GM19463 (cell line): ENCODE results near the gene TMC5.
"Not testable (repeated sequence)": the region's sequence is repeated elsewhere in the genome, so short reads cannot be mapped to it uniquely, and the experiment has no call there.

Experiments used
- ATAC-seq: cut with Tn5 transposase; IDR thresholded peaks from one replicate; pipeline ENCODE4 v1.9.1; 2021; ENCODE audit warnings: mild to moderate bottlenecking, moderate library complexity; ENCODE audit not compliant: unreplicated experiment

The TMC5 gene, protein sequence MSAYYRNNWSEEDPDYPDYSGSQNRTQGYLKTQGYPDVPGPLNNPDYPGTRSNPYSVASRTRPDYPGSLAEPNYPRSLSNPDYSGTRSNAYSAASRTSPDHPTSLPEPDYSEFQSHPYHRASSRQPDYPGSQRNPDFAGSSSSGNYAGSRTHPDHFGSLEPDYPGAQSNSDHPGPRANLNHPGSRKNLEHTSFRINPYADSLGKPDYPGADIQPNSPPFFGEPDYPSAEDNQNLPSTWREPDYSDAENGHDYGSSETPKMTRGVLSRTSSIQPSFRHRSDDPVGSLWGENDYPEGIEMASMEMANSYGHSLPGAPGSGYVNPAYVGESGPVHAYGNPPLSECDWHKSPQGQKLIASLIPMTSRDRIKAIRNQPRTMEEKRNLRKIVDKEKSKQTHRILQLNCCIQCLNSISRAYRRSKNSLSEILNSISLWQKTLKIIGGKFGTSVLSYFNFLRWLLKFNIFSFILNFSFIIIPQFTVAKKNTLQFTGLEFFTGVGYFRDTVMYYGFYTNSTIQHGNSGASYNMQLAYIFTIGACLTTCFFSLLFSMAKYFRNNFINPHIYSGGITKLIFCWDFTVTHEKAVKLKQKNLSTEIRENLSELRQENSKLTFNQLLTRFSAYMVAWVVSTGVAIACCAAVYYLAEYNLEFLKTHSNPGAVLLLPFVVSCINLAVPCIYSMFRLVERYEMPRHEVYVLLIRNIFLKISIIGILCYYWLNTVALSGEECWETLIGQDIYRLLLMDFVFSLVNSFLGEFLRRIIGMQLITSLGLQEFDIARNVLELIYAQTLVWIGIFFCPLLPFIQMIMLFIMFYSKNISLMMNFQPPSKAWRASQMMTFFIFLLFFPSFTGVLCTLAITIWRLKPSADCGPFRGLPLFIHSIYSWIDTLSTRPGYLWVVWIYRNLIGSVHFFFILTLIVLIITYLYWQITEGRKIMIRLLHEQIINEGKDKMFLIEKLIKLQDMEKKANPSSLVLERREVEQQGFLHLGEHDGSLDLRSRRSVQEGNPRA

DNA sequence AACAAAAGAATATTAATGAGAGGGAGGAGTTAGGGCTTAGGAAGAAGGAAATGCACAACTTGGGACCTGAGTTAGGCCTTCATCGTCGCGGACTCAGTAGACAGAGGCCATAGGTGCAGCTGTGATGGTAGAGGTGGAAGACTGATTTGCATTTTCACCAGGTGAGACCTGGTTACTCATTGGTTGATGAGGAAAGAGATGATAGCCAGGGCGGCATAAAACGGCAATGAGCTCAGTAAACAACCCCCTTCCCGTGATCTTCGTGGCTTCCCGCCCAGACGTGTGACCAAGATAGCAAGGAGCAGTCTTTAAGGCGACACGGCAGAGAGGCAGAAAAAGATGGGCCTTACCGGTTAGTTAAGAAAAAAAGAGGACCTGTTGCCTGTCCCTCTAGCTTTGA is at the start of gene TMC5:
Gene TMC5, plus strand, starts transcription at position 244 of the 400 bp plus-strand sequence. CDS start 22,156 bp downstream, outside the sequence.
- no peak for ATAC-seq

DNA sequence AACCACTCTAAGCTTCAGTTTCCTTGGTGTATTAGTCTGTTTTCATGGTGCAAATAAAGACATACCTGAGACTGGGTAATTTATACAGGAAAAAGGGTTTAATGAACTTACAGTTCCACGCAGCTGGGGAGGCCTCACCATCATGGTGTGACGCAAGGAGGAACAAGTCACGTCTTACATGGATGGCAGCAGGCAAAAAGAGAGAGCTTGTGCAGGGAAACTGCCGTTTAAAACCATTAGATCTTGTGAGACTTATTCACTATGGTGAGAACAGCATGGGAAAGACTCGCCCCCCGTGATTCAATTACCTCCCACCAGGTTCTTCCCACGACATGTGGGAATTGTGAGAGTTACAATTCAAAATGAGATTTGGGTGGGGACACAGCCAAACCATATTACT is 45.1 kb upstream of the TMC5 start:
- ATAC-seq: not testable (repeated sequence)

DNA sequence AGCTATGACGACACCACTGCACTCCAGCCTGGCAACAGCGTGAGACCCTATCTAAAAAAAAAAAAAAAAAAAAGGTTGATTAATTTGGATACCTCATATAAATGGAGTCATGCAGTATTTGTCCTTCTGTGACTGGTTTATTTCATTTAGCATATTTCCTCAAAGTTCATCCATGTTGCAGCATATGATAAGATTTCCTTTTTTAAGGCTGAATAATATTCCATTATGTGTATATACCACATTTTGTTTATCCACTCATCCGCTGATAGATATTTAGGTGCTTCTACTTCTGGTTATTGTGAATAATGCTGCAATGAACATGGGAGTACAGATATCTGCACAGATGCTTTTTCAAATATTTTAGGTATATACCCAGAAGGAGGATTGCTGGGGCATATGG is 43.3 kb upstream of the TMC5 start:
- no peak for ATAC-seq

DNA sequence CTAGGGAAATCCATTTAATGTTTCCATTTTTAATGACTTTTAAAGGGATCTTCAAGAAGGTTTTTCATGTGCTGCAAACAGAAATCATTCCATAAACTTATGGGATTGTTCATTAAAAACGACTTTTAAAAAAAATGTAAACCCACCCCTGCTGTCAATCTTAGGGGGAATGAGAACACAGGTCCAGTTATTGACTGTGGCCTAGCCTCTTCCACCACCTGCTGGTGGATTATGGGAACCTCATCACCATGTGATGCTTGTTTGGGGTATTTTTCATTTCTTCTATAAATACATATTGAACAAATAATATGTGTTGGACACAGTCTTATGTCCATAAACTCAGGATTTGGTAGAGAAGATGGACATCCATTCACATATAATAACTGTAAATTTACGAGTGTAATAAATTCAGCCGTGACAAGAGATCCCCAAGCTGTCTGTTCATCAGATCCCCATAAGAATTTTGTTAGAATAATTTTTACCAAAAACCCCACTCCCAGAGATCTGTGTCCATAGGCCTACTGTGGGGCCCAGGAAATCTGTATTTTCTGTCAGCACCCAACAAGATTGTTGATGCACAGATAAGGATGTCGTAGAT is 42.0 kb upstream of the TMC5 start:
- ATAC-seq: no peak

DNA sequence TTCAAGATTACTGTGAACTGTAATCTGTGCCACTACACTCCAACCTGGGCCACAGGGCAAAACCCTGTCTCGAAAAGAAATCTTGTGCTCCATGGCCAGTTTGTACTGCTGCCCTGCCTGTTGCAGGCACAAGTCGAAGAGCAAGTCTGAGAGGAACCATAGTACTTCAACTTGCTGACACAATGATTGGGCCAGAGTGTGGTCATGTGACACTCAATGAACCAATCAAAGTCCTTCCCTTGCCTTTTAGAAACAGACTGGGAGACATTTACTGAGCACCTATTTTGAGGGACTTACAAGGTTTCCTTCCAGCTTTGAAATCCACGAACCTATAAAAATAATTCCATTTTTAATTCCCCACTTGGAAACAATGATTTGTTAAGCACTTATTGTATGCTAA is 39.8 kb upstream of the TMC5 start:
- ATAC-seq: no peak

DNA sequence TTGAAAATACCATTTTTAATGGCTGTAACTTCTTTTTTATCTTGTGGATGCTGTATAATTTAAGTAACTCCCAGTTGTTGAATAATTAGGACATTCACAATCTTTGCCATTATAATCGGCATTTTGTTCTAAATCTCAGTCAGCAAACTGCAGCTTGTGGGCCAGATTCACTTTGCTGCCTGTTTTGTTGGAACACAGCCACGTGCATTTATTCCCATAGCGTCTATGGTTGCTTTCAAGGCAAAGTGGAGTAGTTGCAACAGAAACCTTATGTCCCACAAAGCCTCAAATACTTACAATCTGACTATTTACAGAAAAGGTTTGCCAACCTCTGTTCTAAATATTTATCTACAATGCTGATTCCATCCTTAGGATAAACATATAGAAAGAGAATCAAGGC is 39.2 kb upstream of the TMC5 start:
- no peak for ATAC-seq

DNA sequence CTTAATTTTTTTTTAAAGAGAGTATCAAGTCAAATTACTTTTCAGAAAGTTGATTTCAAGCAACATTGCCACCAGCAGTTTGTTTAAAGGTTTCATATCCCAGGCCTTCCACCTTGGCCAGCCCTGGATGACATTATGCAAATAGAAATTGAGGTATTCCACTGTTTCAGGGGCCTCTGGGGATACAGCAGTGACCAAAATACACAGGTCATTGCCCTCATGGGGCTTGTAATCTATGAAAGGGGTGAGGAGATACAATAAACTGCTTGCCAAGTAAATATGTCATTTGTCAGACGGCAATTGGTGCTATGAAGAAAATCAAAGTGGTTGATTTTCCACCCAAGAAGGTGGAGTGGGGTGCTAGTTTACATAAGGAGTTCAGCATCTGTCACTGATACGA is 37.8 kb upstream of the TMC5 start:
- no peak for ATAC-seq

DNA sequence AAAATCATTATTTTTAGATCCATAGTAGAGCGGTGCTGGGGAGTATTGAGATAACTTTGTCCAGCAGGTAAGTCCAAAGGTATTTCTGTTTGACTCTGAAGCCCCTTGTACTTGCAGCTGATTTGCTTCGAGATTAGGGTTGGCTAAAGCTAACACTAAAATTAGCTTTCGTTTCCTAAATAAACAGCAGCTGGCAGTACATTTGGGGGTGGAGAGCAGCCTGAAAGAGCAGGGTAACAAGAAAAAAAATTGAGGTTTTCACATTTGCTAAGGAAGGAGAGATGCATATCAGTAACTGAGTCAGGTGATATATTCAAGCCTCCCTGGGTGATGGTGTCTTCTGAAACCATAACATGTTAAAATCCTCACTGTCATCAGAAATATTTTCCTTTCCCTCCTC is 37.4 kb upstream of the TMC5 start:
- ATAC-seq: no peak

DNA sequence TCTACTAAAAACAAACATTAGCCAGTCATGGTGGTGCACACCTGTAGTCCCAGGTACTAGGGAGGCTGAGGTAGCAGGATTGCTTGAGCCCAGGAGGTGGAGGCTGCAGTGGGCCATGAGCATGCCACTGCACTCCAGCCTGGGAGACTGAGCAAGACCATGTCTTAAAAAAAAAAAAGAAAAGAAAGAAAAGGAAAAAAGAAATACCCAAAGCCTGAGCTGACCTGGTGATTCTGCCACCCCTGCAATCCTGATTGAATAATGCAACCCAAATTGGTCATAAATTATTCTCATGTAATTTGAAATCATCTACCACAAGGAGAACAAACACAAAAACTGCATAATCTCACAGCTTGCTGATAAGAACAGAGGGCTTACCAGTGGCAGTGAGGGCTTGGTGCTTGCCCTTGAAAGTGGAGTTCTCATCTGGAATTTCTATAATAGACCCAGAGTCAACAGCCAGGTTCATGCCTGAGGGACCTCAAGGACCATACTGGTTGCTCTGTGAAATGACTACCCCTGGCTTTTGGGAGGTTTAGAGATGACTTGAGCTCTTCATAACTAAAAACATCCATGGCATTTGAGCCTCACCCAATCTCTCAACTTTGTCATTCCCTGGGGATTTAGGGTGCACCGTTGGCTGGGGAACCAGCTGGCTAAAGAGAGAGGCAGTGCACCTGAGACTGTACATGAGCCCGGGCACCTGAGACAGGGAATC is 35.4 kb upstream of the TMC5 start:
- no peak for ATAC-seq

DNA sequence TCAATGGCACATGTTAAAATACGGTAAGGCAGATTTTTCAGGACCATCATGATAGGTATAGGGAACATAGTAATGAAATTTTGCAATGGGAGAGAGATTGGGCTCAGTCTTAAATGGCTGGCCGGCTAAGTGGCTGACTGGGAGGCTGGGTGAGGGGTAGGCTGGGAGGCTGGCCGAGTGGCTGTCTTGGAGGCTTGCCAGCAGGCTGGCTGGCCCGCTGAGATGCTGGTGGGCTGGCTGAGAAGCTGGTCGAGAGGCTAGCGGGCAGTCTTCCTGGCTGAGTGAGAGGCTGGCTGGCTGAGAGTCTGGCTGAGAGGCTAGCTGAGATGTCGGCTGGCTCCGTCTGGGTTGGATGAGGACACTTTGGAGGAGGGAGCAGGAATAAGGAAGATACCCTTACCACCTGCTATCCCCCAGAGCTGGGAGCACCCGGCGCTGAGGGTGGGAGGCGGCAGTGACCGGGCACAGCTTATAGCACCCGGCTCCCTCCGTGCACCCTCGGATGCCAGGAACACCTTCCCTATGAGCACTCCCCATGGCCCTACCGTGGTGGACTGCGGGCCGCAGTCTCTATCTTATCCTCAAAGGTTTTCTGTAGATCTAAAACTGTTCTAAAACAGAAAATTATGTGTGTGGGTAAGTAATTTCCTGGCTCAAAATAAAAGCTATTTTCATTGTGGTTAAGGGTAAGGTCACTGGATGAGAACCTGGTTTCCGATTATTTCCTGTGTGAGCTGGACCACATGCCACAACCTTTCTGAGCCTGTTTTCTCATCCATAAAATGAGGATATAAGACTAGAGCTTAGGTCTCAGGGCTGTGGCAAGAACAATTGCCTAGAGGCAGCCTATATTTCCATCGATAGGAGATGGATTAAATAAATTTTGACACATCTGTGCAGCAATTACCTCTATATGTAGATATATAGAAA is 34.5 kb upstream of the TMC5 start:
- no peak for ATAC-seq

DNA sequence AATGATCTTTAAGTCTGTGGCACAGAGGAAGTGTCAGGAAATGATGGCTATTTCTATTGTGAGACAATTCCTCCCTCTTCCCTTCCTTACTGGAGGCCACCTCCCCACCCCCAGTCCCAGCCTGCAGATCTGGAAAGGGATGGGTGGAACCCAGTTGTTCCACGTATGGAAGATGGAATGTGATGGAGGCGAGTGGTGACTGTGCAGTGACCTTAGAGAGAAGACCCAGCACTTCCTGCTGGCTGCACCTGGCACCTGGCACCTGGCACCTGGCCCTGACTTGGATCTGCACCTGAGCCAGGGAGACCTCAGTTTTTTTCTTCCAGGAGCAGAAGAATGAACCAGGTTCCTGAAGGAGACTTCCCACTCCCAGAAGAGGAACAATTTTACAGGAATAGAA is 33.0 kb upstream of the TMC5 start:
- no peak for ATAC-seq

DNA sequence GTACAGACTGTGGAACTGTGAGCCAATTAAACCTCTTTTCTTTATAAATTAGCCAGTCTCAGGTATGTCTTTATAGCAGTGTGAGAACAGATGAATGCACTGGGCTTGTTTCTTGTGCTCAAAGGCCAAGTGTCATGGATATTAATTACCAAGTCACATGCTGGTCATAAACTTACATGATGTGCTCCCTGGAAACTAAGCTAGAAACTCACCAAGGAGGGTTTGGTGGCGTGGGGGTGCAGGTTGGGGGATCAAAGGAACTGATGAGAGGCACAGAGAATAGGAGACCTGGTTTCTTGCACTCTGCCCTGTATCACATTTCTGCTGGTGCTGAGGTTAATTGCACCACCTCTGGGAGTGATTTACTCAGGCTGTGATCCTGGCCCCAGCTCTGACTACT is 31.2 kb upstream of the TMC5 start:
- no peak for ATAC-seq

DNA sequence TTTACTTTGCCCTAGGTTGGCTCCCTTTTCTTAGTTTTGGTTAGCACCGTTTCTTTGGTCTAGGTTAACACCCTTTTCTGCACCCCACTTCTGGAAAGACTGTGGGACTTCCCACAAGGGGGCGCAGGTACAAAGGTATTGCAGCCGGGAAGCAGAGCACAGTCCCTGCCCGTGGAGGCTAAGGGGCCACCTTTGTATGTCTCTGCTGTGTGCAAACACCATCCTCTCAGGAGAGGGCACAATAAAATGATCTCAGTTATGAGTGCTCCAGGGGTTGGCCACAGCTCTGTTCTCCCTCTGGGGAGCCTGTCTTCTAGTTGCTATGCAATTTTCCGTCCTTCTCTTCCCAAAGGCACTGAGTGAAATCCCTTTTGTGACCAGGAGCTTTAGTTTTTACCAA is 28.4 kb upstream of the TMC5 start:
- ATAC-seq: no peak

DNA sequence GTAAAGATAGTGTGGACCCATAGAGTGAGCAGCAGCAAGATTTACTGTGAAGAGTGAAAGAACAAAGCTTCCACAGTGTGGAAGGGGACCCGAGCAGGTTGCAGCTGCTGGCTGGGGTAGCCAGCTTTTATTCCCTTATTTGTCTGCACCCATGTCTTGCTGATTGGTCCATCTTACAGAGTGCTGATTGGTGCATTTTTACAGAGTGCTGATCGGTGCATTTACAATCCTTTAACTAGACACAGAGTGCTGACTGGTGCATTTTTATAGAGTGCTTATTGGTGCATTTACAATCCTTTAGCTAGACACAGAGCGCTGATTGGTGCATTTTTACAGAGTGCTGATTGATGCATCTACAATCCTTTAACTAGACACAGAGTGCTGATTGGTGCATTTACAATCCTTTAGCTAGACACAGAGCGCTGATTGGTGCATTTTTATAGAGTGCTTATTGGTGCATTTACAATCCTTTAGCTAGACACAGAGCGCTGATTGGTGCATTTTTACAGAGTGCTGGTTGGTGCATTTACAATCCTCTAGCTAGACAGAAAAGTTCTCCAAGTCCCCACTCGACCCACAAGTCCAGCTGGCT is 26.4 kb upstream of the TMC5 start:
- not testable (repeated sequence) for ATAC-seq

DNA sequence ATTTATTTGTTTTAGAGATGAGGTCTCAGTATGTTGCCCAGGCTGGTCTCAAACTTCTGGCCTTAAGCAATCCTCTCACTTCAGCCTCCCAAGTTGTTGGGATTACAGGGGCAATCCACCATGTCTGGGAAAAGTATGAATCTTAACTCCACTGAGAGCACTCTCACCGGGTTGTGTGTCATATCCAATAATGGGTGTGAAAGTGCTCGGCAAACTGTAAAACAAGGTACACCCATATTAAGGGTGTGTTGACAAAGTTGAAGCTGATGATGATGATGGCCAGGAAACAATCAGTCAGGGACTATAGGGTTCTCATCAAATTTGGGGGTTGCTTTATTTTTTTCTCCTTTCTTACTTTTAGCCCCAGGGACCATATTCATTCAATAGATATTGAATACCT is 25.3 kb upstream of the TMC5 start:
- no peak for ATAC-seq

DNA sequence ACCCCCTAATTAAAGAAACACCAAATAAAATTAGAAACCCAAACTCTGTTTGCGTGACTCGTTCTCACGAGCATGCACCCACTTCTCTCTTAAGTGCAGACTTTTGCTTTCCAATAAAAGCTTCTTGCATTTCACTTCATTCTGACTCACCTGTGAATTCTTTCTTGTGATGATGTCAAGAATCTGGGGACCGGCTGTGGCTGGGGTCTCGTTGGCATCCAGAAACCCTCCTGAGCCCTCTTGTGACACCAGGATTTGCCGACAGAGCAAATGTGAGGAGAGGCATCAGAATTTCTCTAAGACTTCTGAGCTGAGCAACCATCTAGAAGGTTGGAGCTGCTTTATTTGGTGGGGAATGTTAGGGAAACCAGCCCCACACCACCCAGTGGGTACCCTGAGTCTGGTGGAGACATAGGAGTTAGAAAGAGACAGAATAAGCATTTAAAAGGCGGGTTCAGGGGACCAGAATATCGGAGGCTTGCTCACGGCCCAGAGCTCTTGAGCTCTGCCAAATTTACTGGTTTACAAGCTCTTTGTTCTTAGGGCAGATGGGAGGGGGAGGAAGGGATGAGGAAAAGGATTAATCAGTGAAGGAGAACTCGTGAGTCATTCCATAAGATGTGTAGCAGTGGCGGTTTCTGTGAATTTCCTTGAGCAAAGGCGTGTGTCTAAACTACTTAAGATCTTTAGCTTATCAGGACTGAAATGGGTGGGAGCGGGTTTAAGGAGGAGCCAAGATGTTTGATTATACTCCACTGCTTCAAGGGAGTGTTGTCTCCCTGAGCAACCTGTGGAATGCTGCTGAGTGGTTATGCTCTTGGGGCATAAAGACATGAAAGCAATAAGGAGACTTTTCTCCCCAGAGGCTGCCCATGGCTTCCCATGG is 24.2 kb upstream of the TMC5 start:
- no peak for ATAC-seq

DNA sequence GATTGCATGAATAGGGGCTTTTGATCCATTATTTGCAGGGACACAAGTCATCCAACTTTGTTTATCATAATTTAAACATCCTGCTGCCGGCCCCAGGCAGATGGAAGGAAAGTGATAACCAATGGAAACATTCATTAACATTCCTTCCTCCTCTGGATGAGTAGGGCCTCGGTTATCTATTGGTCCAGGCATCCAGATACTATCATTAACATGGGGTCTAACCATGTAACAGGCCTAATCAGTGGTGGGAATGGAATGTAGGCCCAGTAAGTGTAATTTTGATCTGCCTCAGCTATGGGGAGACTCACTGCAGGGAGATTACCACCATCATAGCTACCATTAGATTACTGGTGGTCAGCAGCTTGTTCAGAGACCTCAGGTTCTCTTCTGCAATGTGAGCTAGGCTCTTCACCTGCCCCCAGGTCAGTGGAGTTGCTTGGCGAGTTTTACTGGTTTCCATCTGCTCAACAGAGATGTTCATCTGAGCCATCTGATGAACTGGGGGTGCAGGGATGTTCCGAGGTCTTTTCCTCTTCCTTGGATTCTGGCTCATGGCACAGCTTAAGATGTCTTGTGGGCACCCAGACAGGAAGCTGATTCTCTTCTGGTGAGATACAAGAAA is 21.9 kb upstream of the TMC5 start:
- not testable (repeated sequence) for ATAC-seq

DNA sequence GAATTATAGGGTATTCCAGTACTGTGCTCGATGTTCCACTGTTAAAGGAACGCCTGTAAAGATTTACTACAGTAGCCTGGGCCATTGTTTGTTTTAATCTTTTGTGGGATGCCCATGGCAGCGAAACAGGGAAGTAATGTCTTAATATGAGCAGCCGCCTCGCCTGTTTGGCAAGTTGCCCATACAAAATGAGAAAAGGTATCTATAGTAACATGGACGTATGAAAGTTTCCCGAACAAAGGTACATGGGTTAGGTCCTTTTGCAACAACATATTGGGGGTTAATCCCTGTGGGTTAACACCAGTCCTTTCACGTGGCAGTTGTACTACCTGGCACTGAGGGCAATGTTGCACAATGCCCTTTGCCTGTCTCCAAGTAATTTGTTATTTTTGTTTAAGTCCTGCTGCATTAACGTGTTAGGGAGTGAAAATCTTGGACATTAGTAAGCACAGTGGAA is 21.1 kb upstream of the TMC5 start:
- ATAC-seq: no peak
